Measurements from ENCODE around the gene RNPEPL1.

The RNPEPL1 gene

DNA sequence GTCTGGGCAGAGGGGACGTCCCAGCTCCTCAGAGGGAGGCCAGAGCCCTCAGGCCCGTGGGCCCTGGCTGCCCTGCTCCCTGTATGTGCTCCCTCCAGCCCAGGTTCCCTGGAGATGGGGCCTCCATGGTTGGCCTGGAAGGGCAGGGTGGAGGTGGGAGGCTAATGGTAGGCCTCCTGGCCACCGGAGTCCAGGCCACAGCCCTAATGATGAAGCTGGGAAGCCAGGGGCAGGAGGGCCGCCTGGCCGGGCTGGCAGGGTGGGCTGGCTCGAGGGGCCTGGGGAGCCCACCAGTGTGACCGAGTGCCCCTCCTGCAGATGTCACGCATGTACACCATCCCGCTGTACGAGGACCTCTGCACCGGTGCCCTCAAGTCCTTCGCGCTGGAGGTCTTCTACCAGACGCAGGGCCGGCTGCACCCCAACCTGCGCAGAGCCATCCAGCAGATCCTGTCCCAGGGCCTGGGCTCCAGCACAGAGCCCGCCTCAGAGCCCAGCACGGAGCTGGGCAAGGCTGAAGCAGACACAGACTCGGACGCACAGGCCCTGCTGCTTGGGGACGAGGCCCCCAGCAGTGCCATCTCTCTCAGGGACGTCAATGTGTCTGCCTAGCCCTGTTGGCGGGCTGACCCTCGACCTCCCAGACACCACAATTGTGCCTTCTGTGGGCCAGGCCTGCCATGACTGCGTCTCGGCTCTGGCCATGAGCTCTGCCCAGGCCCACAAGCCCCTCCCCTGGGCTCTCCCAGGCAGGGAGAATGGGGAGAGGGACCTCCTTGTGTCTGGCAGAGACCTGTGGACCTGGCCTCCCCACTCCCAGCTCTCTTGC lies 9.2 kb downstream of the RNPEPL1 start:
- DNase-seq: no peak

DNA sequence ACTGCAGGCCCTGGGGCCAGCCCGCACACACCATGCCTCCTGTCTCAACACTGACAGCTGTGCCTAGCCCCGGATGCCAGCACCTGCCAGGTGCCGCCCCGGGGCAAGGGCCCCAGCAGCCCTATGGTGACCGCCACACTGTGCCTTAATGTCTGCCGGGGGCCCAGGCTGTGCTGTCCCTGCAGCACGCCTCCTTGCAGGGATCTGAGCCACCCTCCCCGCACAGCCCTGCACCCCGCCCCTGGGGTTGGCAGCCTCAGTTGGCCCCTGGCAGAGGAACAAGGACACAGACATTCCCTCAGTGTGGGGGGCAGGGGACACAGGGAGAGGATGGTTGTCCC lies 9.8 kb downstream of the RNPEPL1 start:
- DNase-seq: no peak

DNA sequence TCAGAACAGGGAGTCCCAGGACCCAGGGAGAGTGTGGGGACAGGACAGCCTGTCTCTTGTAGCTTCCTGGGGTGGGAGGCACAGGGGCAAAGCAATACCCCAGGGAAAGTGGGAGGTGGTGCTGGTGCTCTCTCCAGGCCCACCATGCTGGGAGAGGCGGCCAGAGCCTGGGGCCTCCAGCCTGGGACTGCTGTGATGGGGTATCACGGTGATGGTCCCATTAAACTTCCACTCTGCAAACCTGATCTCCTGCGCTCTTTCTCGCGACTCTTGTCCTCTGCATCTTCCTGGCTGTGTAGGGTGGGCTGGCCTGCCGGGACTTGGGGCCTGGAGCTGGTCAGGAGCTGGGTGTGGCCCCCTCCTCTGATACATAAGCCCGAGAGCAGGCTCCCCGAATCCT lies 10.2 kb downstream of the RNPEPL1 start:
- no peak for DNase-seq

DNA sequence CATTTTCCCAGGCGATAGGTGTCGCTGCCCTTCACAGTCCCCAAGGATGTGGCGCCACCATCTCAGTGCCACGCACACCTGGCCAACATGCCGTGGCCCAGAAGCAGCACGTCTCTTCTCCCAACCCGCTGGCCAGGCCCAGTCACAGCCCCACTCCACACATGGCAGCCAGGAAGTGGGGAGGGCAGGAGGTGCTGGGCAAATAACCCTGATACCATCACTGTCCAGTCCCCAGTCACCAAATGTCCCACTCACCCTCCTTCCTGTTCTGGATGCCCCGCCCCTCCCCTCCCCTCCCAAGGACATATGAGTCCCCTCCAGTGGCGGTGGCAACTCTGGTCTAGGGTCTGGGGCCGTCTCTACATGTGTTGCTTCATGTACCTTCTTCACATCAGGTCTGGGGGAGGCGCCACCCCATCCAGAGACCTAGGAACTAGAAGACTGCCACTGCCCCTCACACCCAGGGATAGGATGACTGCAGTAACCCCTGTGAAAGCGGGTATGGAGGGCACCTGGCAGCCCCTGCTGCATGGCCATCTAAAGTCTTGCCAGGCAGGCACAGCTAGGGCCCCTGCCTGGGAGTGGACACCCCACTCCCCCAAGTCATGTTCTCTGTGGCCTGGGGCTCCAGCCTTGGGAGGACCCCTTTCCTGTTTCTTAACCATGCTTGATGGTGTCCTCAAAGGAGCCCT lies 10.9 kb downstream of the RNPEPL1 start:
- DNase-seq: no peak

DNA sequence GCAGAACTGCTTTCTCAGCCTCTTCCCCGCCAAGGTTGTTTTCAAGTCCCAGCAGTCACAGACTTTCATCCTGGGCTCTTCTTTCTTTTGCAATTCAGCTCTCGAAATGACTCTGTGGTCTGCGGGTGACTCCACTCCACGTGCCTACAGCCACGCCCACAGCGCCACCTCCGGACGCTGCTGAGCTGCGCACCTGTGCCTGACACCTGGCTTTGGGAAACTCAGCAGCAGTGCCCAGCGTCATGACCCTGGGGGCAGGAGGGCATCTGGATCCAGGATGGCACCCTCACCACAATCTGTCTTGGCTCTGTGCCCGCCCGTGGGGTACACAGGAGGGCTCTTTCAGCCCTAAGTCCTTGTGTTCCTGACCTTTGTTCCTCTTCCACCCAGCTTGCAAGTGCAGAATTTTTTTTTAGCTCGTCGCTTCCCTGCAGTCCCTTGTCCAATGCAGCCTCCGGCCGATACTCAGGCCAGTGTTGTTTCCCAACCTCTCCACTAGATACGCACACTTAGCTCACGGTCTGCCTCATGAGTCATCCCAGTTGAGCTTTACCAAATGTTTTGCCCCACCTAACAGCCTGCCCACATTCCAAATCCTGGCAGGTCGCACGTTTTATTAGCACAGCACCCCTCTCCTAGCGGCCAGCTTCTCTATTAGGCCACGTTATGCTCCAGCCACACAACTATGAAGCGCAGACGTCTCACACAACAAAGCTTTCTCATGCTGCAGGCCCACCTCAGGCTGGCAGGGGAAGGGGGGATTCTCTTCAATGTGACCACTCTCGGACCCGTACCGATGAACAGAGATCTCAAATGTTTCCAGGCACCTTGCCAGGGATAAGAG lies 11.7 kb downstream of the RNPEPL1 start:
- DNase-seq: peak; percentile 61

DNA sequence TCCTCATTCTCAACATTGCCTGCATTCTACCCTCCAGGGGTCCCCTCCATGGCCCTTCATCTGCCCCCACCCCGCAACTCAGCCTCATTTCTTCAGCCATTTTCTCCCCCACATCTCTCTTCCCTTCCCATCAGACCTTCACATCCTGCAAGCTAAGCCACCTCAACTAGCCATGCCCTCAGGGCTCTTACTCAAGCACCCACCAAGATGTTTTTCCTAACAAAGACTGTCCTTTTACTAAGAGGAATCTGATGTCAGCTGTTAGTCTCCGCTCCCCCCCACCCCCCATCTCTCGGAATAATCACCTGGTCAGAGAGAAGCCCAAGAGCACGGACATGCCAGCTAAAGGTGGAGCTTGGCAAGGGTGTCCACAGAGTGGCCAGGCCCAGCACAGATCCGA lies 13.5 kb downstream of the RNPEPL1 start:
- DNase-seq: peak; percentile 13

DNA sequence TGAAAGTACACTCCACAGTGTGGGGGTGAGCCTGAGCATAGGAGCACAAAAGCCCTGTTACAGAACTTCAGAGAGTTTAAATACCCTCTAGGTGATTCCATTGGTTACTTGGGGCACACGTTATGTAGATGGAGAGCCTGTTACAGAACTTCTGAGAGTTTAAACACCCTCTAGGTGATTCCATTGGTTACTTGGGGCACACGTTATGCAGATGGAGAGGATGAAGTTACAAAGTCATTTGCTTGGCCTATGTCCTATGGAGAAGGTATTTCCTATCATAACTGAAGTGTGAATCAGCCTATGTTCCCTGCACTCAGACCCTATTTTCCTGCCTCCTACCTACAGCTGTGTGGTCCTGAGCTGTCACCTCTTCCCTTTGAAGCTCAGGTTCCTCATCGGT lies 14.5 kb downstream of the RNPEPL1 start:
- DNase-seq: no peak

DNA sequence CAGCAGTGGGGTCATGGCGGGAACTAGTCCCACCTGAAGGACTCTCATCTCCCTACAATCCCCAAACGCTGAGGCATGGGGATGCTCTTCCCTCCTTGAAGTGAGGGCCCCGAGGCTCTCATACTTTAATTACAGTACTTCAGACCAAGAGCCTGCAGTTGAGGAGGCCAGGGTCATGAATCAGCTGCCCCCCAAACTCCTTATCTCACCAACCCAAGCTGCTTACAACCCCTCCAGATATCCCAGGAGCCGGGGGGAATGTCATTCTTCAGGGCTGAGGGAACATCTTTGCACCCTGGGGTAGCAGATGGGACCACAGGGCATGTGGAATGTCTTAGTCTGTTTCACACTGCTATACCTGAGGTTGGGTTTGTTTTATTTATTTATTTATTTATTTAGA lies 15.5 kb downstream of the RNPEPL1 start:
- DNase-seq: no peak

DNA sequence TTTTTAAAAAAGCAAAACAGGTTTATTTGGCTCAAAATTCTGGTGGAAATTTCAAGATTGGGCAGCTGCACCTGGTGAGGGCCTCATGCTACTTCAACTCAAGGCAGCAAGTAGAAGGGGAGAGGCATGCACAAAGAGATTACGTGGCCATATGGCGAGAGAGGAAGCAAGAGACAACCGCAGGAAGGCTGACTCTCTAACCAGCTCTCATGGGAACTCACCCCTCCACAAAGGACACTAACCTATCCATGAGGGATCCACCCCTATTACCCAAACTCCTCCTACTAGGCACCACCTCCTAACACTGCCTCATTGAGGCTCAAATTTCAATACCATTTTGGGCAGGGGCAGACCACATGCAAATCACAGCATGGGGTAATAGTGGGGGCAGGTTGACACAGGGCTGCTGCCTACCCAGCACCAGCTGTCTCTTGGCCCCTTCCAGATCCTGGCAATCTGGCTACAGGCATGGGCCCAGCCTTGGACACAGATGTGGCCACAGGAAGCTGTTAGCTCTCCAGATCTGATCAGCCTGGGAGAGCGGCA lies 16.3 kb downstream of the RNPEPL1 start:
- DNase-seq: no peak

DNA sequence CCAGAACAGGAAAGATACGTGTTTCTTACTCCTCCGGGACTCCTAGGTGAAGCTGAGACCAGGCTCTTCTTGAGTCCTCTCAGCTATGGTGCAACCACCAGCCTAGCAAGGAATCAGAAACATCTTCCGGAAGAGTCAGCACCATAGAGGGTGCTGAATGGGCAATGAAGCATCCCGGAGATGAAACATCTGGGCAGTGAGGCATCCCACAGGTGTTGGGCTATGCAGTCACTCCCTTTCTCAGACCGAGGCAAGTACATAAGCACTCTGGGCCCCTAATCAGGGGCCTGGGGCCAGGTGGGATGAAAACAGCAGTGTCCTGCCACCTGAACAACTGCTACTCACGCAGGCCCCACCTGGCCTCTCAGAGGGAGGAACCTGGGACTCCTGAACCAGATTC lies 16.8 kb downstream of the RNPEPL1 start:
- DNase-seq: no peak

DNA sequence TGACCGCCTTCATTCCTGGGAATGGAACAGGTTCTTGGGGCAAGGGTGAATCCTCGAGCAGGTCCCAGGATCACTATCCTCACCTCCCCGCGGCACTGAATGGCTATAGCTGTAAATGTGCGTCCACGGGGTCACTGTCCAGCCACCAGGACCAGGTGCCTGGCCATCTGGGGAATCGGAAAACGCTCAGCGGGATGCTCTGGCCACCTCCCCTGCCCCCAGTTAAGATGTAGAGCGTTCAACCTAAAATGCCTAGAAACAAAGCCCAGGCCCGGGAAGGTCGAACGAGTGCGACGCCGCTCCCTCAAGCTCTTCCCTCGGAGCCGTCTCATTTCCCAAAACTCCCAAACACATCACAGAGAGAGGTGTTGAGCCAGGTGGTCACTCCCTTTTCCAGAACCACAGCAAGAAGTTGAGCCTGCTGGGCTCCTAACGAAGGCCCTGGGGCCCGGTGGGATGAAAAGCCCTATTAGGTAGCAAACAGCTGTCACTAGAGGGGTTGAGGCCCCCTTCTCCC lies 17.5 kb downstream of the RNPEPL1 start:
- no peak for DNase-seq

DNA sequence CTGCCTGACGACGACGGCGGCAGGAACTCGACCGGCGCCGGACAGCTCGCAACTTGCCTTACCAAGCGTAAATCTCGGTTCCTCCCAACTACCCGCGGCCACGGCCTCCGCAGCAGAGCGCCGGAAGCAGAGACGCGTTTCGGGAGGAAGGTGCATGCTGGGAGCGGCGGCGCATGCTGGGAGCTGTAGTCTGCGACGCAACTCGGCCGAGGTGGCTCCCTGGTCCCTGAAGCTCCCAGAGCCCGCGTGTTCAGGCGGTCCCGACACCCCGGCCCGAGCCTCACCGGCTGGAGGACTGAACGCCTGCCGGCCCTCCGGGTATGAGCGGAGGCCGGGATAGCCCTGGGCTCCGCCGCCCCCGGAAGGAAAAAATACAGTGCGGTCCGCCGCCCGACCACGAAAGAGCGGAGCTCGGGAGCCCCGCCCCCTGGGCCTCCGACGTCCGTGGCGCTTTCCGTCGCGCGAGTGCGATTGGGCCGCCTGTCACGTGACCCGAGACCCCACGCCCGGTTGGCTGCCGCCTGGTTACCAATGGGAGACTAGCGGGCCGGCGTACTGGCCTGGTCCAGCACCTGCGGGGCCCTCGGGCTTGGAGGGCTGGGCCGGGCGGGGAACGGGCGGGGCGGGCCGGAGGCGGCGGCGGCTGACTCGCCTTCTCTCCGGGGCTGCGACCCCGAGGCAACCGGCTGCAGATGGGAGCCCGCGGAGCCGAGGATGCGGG lies 18.1 kb downstream of the RNPEPL1 start, which contains the start of gene CAPN10:
Gene CAPN10, plus strand, starts transcription at position 537 of the 721 bp plus-strand sequence. Its CDS starts 178 bp downstream, at position 715.
- DNase-seq: peak; percentile 93

DNA sequence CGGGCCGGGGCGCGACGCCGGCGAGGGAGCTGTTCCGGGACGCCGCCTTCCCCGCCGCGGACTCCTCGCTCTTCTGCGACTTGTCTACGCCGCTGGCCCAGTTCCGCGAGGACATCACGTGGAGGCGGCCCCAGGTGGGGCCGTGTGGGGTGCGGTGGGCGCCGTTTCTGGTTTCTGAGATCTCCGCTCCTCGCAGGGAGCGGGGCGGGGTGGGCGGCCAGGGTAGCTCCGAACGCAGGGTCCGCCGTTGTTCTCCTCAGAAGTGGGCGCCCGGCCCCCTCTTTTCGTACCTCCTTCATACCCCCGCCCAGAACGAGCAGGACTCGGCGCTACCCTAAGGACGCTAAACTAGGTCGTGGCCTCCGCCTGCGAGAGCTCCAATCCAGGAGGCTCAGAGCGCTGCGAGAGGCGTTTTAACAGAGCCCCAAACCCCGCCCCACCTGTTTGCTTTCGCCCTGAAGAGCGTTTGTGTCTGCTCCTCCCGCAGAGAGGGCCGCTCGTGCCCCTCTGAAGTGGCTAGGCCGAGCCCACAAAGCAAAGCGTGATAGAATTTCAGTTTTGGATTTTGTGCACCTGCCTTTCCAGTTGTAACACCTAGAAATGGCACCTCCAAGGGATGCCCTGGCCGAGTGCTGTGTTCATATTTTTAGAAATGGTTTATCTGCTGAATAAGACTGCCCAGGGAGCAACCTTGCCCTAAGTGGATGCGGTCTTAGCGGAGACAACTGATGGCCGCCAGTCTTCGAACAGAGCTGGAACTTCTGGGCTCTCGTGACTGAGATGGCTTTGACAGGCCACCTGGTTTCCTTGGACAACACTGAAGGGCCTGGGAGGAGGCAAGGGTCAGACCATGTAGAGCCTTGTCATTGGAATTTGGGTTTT lies 18.9 kb downstream of the RNPEPL1 start:
- no peak for DNase-seq

DNA sequence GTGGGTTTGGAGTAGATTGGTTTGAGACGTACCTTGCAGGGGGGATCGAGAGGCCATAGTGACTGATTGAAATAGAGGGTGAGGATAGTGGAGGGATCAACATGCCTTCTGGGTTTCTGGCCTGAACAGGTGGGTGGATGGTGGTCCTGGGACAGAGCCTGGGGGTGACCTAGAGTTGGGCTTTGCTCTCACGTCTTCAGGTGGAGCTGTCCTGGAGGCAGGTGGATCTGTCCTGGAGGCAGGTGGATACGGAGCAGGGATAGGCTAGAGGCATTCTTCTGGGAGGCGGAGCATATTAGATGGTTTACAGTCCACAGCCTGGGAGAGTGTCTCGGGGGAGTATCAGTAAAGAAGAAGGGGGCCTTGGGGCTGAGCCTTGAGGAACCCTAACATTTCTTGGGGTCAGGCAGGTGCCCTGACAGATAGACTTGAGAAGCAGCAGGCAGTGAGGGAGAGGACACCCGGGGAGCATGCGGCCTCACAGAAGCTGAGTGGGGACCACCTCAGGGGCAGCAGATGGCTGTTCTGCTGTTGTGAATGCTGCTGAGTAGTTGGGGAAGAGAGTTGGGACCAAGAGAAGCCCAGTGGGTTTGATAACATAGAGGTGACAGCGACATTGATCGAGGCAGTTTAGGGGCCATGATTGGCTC lies 19.8 kb downstream of the RNPEPL1 start:
- no peak for DNase-seq

DNA sequence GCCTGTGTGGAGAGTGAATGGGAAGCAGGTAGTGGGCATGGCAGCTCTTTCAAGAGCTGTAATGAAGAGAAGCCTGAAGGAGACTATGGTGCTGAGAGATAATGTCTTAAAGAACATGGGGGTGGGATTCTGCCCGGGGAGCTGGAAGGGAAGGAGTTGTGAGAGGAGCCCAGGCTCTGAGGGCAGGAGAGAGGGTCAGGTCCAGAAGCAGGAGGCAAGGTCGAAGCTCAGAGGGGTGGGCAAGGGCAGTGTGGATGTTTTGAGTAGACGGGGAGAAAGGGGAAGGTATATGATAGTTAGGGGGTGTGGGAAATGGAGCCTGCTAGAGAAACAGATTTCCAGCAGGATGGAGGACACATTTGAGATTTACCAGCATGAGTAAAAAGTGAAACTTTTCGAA lies 20.4 kb downstream of the RNPEPL1 start:
- DNase-seq: no peak

DNA sequence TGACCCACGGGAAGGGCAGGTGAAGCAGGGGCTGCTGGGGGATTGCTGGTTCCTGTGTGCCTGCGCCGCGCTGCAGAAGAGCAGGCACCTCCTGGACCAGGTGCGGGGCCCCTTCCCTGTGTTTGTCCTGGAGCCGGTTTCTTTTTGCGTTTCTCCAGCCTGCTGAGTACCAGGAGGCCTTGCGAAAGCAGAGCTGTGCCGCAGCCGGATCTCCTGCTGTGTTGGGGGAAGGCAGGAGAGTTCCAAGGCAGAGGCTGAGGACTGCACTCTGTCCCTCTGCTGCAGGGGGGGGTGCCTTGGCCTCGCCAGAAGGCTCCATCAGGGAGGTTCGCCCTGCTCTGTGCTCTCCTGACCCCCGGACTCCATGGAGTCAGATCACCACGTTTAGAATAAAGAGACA lies 21.1 kb downstream of the RNPEPL1 start:
- no peak for DNase-seq

DNA sequence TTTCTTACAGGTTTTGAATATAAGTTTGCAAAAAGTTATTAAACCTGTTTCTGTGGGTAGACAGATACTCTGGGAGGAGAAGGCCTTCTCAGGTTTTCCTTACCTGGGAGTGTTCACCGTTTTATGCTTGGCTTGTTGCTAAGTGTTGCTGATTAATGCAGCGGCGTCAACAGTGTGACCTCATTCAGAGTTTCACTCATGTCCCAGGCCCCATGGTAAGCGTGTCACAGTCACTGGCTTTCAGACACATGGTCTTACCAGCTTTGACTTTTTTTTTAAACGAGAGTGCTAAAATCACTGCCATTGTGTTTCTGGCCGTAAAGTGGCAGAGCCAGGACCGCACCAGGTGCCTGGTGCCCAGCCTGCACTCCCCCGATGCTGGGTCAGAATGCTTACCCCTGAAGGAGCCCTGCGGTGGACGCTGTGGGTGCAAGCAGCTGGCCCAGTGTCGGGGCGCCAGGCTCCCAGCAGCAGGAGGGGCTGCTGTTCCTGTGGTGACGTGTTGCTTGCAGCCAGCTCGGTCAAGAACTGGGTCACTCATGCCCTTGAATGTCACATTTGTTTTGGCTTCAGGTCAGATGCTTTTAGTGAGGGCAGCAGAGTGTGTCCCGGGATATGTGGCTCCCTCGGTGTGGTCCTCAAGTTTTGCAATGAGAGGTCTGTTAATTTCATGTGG lies 21.7 kb downstream of the RNPEPL1 start:
- DNase-seq: no peak

DNA sequence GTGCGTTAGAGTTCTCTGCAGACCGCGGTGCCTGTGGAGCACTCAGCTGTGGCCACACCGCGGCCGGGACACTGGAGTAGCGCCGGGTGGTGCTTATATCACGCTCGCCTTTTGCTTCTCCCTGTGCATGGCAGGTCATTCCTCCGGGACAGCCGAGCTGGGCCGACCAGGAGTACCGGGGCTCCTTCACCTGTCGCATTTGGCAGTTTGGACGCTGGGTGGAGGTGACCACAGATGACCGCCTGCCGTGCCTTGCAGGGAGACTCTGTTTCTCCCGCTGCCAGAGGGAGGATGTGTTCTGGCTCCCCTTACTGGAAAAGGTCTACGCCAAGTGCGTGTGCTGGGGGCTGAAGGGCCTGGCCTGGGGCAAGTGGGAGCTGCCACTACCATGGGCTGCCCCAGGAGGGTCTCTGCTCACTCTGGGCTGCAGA lies 22.4 kb downstream of the RNPEPL1 start:
- DNase-seq: no peak

DNA sequence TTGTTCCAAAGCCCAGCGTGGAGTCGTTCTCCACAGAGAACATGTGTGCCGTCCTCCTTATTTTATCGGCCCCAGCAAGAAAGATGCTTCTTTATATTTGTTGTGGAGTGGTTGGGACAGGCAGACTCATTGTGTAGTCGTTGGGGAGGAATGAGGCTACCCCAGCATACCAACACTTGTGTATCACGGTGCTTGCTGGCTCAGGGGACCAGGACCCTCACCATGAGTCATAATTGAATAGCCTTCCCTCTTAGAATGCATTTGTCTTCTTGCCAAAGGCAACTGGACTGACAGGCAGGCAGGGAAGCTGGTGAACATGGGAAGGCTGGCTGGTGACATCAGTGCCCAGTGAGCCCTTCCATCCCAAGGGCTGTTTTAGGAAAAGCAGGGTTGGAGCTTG lies 22.9 kb downstream of the RNPEPL1 start:
- DNase-seq: no peak

DNA sequence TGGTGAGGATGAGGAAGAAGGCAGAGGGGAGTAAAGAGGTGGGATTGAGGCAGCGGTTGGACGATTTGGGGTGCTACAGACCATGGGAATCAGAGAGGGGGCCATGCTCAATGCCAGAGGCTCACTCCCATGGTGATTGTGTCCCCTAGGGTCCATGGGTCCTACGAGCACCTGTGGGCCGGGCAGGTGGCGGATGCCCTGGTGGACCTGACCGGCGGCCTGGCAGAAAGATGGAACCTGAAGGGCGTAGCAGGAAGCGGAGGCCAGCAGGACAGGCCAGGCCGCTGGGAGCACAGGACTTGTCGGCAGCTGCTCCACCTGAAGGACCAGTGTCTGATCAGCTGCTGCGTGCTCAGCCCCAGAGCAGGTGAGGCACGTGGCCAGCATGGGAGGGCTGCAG lies 23.5 kb downstream of the RNPEPL1 start:
- DNase-seq: no peak
